Activated CD8-positive, alpha-beta T cell treated with anti-CD3 and anti-CD28 coated beads for 36 hours (primary cell): ENCODE measurements around the gene PRTN3. TPM values are rescaled to one million over a fixed set of nuclear protein-coding genes. Genes with fewer than 3 reads are reported as not detected.

Experiments
- ATAC-seq: fragments of 200-7000 bp; cut with Tn5 transposase; one replicate; pipeline ENCODE4 v1.10.0; 2021; ENCODE audit warnings: mild to moderate bottlenecking, moderate library complexity
- CTCF ChIA-PET: fragments of 350-600 bp; sonication (Branson Sonifier 250); formaldehyde crosslinking; loops from one replicate; lab custom pipeline; 2021; ENCODE audit warnings: antibody characterized with exemption; lab: Charles Lee
- POLR2A ChIA-PET: fragments of 350-600 bp; sonication (Branson Sonifier 250); formaldehyde crosslinking; loops from one replicate; lab custom pipeline; 2021; ENCODE audit warnings: antibody characterized with exemption; lab: Charles Lee
- DNase-seq: peaks from one replicate; pipeline ENCODE4 v3.0.0-alpha.2; 2020
- H3K27ac Mint-ChIP-seq: one replicate; pipeline ENCODE4 v1.8.0; 2021; ENCODE audit warnings: mild to moderate bottlenecking, mixed read lengths
- H3K27me3 Mint-ChIP-seq: one replicate; pipeline ENCODE4 v1.8.0; 2021; ENCODE audit warnings: mixed read lengths
- H3K36me3 Mint-ChIP-seq: one replicate; pipeline ENCODE4 v1.8.0; 2021; ENCODE audit warnings: low read depth, mixed read lengths
- H3K4me1 Mint-ChIP-seq: one replicate; pipeline ENCODE4 v1.8.0; 2021; ENCODE audit warnings: low read depth, mixed read lengths
- H3K4me3 Mint-ChIP-seq: one replicate; pipeline ENCODE4 v1.8.0; 2021; ENCODE audit warnings: mild to moderate bottlenecking, moderate library complexity, mixed read lengths
- H3K9me3 Mint-ChIP-seq: one replicate; pipeline ENCODE4 v1.8.0; 2021; ENCODE audit warnings: mixed read lengths
- CTCF ChIP-seq: fragments of 200-600 bp; IDR thresholded peaks from one replicate; pipeline ENCODE4 v1.8.0; 2022; ENCODE audit warnings: antibody characterized with exemption, mild to moderate bottlenecking
- intact Hi-C: fragments of 100-400 bp; cut with micrococcal nuclease; formaldehyde crosslinking; loops from one replicate; pipeline ENCODE4 v1.10.0; 2022
- total RNA-seq, 2 experiments: library from RNA; stranded (reverse); gene quantifications; one replicate each; pipeline ENCODE4 v1.2.3, GENCODE V29; 2021

PRTN3 gene
- total RNA-seq, 2 experiments from 2014 or later, result not detected

DNA sequence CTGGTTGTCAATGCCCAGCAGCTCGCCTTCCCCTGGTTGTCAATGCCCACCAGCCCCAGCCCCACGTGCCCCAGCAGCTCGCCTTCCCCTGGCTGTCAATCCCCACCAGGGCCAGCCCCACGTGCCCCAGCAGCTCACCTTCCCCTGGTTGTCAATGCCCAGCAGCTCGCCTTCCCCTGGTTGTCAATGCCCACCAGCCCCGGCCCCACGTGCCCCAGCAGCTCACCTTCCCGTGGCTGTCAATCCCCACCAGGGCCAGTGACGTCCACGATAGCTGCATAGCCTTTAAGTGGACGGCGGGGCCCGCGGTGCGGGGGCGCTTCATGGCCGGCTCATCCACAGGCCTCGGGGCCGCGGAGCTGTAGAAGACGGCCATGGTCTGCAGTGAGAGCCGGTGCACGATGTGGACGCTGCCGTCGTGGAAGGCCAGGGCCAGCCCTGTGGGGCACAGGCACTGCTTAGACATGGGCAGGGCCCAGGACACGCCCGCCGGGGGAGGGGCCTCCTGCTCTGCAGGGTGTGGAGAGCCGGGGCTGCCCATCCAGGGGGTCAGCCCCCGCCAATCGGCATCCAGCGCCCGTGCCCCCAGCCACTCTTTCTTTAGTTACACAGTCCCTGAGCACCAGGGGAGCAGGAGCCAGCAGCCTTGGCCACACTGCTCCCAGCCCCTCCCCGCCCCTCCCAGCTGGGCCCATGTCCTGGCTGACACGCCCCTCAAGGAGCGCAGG is 39.1 kb downstream of the PRTN3 start:
- TF ChIP-seq CTCF, result no peak
- intact Hi-C loops, result no loop called here
- no peaks in the 10 kb centered on the region for H3K27me3 Mint-ChIP-seq
- H3K4me1 Mint-ChIP-seq, result no peaks in the 10 kb centered on the region
- no peaks in the 10 kb centered on the region for H3K9me3 Mint-ChIP-seq
- H3K27ac Mint-ChIP-seq, result no peak overlapping the region
- no peak for ATAC-seq
- POLR2A ChIA-PET, result no interaction called here
- peaks cover 2% of the 10 kb centered on the region for H3K36me3 Mint-ChIP-seq
- CTCF ChIA-PET, result interaction anchor here (1.6 kb wide), 1 partner anchor 102 kb away, joined by 3 read pairs; no protein-coding TSS in a partner anchor
- no peak for DNase-seq
- H3K4me3 Mint-ChIP-seq, result no peak overlapping the region

GRCh38 chr19:881385-882071 is 40.7 kb downstream of the PRTN3 start:
- H3K36me3 Mint-ChIP-seq, result peaks cover 2% of the 10 kb centered on the region
- intact Hi-C loops, result no loop called here
- CTCF ChIA-PET, result no interaction called here
- POLR2A ChIA-PET, result no interaction called here
- H3K27me3 Mint-ChIP-seq, result no peaks in the 10 kb centered on the region
- H3K4me1 Mint-ChIP-seq, result no peaks in the 10 kb centered on the region
- ATAC-seq (no peak), DNase-seq (no peak)
- no peak overlapping the region for H3K27ac Mint-ChIP-seq
- H3K9me3 Mint-ChIP-seq, result no peaks in the 10 kb centered on the region
- no peak for TF ChIP-seq CTCF
- H3K4me3 Mint-ChIP-seq, result no peak overlapping the region

GRCh38 chr19:882871-883497 is 42.2 kb downstream of the PRTN3 start:
- no peak overlapping the region for H3K27ac Mint-ChIP-seq
- POLR2A ChIA-PET, result no interaction called here
- H3K36me3 Mint-ChIP-seq, result peaks cover 2% of the 10 kb centered on the region
- H3K4me3 Mint-ChIP-seq, result no peak overlapping the region
- intact Hi-C loops, result no loop called here
- no peak for TF ChIP-seq CTCF
- DNase-seq, result no peak
- no peaks in the 10 kb centered on the region for H3K9me3 Mint-ChIP-seq
- H3K27me3 Mint-ChIP-seq, result no peaks in the 10 kb centered on the region
- H3K4me1 Mint-ChIP-seq, result peaks cover 2% of the 10 kb centered on the region
- ATAC-seq, result no peak
- CTCF ChIA-PET, result no interaction called here

DNA sequence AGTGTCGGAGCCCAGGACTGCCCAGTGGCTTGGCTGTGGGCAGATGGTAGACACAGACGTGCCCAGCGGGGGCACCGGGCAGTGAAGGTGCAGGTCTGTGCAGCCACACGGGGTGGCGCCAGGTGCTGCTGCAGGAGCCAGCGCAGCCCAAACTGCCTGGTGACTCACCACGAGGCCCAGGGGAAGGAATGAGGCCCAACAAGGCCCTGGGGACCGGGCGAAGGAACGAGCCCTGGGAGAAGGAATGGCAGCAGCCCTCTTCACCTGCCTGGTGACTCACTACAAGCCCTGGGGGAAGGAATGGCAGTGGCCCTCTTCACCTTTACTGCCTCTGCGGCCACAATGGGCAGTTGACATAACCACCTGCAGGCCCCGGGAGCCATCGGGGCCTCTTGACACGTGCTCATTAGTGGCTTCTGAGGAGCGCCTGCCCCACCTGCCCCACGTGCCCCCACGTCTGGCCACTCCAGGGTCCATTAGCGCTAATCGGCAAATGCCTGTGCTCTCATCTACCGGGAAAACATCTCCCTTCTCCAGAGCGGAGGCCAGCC is 42.9 kb downstream of the PRTN3 start:
- peaks cover 2% of the 10 kb centered on the region for H3K36me3 Mint-ChIP-seq
- TF ChIP-seq CTCF, result no peak
- DNase-seq, result no peak
- H3K9me3 Mint-ChIP-seq, result no peaks in the 10 kb centered on the region
- H3K27me3 Mint-ChIP-seq, result no peaks in the 10 kb centered on the region
- intact Hi-C loops, result no loop called here
- no peak for ATAC-seq
- no peak overlapping the region for H3K4me3 Mint-ChIP-seq
- POLR2A ChIA-PET, result no interaction called here
- CTCF ChIA-PET, result no interaction called here
- no peak overlapping the region for H3K27ac Mint-ChIP-seq
- peaks cover 2% of the 10 kb centered on the region for H3K4me1 Mint-ChIP-seq
